NCI-H510A (cell line): ENCODE data around the gene KCNIP3.
"Not testable (repeated sequence)": the region's sequence is repeated elsewhere in the genome, so short reads cannot be mapped to it uniquely, and the experiment has no call there.

Experiments
- DNase-seq: peaks from one replicate; lab custom pipeline; 2025; lab: John Stamatoyannopoulos, UW

KCNIP3 gene

GRCh38 chr2:95346738-95347671, 49.9 kb downstream of the KCNIP3 start:
- no peak for DNase-seq

DNA sequence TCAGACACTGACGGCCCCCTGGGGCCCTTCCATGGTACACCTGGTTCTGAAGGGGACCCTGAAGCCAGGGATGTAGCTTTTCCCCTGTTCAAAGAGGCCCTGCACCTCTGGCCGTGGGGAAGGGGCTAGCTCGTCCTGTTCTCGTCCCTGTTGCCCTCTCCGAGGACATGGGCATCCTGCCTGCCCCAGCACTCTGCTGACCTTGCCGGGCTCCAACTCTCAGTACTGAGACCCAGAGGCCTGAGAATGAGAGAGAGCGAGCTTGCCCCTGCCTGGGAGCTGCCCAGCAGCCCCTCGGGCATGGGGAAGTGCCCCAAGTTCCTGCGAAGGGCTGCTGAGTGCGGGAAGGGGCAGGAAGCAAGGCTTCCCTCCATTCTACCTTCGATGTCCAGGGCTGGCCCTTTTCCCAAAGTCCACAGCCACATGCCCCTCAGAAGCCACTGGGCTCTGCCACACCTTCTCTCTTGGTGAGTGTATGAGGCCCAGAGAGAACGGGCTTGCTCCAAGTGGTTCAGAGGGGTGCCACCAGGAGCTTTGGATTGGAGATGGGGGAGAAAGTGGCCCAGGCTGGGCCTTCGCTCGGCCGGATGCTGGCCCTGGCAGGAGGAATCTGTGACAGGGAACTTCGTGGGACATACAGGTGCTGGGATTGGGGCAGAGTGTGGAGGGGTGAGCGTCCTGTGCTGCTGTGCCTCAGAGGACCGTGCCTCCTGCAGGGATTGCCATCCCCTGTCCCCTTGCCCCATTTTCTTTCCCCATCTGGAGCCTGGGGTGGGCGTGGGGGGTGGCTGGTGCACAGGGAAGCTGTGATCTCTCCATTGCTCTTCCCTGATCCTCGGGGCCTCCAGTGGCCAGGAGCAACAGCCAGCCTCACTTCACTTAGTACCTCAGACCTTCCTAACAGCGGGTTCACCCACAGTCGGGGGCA, 50.8 kb downstream of the KCNIP3 start:
- DNase-seq: no peak

GRCh38 chr2:95348609-95349567, 51.7 kb downstream of the KCNIP3 start:
- DNase-seq: no peak

- DNase-seq: no peak
These were observed 52.6 kb downstream of the KCNIP3 start for GRCh38 chr2:95349568-95350322.

GRCh38 chr2:95350368-95350767, 53.2 kb downstream of the KCNIP3 start:
- no peak for DNase-seq

- DNase-seq: no peak
These were observed 53.8 kb downstream of the KCNIP3 start for GRCh38 chr2:95350774-95351597.

DNA sequence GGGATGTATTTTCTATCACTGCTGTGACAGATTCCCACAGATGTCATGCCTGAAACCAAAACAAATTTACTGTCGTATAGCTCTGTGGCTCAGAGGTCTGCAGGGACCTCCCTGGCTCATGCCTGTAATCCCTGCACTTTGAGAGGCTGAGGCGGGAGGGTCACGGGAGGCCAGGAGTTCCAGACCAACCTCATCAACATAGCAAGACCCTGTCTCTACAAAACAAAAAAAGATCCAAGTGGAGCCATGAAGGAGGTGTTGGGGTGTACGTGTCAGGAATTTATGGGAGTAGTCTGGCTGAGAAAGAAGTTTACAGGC, 54.4 kb downstream of the KCNIP3 start:
- DNase-seq: no peak

DNA sequence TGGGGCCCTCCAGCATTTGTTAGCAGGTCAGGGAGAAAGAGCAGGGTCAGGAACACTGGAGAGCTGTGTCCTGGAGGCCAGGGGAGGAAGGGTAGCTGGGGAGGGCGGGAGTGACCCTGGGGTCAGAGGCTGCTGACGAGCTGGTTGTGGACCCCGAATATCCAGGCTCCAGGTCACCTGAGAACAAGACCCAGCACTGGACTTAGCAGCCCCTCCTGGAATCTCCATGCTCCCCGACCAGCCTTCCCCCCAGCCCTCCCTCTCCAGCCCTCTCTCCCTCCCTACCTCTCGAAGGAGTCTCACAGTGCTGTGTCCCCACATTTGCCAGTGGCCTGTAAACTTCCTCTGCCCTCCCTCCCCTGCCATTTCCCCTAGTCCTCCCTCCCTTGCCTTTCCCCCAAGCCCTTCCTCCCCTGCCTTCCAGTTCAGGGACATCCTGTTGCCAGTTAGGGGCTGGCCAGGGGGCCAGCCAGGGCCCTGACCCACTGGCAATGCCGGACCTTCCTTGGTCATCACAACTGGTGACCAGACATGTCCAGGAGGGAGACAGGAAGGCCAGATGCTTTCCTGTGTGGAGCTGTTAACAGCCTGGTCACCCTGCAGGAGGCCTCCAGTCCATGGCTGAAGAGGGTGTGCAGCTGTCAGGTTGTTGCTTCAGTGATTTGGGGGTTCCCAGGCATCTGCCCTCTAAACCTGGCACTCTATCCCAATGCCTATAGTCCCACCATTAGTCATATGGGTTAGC, 55.3 kb downstream of the KCNIP3 start:
- no peak for DNase-seq

DNA sequence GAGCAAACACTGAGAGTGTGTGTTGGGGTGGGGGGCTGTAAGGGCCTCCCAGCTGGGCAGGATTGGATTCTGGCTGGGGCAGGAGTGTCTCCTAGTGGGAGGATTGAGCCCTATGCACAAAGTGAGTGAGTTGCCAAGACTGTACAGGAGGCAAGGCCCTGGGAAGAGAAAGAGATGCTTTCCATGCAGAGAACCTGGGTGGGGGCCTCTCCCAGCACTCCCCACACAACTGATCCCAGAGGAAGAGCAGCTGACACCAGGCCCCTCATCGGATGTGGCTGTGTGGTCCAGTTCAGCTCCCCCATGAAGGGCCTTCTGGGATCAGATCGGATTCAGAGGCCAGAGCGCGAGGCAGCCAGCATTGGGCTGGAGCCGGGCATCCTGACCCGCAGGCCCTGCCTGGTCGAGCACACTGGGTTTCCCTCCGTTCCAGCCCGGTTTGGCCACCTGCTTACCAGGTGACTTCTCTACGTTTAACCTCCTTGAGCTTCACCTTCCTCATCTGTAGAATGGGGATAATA, 56.0 kb downstream of the KCNIP3 start:
- DNase-seq: no peak

DNA sequence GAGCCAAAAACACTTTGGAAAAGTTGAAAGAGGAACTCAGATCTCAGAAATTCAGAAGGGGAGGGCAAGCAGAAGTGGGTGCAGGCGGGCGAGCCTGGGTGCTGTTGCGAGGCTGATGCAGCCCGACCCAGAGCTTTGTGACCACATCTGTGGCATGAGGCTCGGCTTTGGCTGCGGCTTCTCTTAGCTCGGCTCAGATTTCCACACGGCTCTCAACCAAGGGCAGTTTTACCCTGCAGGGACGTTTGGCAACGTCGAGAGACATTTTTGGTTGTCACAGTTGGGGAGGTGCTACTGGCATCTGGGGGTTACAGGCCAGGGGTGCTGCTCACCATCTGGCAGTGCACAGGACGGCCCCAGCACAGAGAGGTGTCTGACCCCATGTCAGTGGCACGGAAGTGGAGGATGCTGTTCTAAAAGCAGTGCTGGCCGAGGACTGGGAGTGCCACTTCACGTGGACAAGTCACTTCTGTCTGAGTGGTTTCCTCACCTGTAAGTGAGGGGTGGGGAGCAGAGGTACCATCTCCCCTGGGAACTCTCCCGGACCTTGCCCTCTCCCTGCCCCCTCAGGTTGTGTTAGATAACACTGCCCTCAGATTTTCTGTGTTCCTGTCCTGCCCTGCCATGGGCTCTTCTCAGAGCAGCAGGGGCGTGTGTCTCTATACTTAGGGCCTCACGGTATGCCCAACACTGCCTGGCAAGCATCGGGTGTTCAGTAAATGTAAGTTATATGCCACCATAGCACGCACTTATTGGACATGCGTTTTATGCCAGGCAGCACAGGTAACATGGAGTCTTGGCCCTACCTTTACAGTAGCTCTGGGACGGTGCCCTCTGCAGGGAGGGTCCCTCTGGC, 56.7 kb downstream of the KCNIP3 start:
- no peak for DNase-seq

- no peak for DNase-seq
These were observed 57.3 kb downstream of the KCNIP3 start for GRCh38 chr2:95354469-95354901.

- no peak for DNase-seq
These were observed 57.8 kb downstream of the KCNIP3 start for GRCh38 chr2:95354925-95355324.

DNA sequence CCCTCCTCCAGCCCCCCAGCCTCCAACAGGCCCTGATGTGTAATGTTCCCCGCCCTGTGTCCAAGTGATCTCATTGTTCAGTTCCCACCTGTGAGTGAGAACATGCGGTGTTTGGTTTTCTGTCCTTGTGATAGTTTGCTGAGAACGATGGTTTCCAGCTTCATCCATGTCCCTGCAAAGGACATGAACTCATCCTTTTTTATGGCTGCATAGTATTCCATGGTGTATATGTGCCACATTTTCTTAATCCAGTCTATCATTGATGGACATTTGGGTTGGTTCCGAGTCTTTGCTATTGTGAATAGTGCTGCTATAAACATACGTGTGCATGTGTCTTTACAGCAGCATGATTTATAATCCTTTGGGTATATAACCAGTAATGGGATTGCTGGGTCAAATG, 58.3 kb downstream of the KCNIP3 start:
- not testable (repeated sequence) for DNase-seq

- no peak for DNase-seq
These were observed 59.9 kb downstream of the KCNIP3 start for GRCh38 chr2:95356821-95357700.

DNA sequence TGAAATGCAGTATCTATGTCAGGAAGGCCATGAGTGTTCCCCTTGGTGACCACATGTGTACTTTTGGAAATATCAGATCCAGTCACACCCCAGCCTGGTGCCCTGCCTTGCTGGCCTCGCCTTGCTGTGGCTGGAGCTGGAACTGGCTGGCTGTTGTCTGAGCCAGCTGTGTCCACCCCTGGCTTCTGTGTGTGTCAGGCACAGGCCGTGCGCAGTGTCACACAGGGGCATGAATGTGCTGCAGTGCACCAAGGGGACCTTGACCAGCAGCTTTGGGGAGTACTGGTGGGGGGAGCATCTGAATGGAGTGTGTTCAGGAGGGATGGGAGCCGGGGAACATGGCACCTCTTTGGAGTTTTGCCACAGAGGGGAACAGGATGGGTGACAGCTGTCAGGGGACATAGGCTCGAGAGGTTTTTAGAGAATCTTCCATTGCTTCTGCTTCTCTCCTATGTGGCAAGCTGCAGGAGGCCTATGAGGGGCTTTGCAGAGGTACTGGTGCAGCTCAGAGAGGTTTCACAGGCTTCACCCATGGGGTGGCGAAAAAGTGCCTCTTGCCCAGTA, 60.7 kb downstream of the KCNIP3 start:
- DNase-seq: no peak

DNA sequence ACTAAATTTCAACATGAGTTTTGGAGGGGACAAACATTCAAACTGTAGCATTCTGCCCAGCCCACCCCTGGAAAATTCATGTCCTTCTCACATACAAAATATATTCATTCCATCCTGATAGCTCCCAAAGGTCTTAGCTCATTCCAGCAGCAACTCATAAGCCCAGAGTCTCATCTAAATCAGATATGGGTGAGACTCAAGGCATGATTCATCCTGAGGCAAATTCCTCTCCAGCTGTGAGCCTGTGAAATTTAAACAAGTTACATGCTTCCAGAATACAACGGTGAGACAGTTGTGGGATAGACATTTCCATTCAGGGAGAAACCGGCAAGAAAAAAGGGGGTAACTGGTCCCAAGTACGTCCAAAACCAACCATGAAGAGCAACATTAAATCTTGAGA, 61.9 kb downstream of the KCNIP3 start:
- DNase-seq: no peak

- DNase-seq: no peak
These were observed 62.4 kb downstream of the KCNIP3 start for GRCh38 chr2:95359501-95359930.
